ENCODE measurements around the gene SIX4. TPM values are rescaled to one million over a fixed set of nuclear protein-coding genes. Genes with fewer than 3 reads are reported as not detected.

SIX4 gene
- polyA plus RNA-seq, 5 donors = 4.7 to 6.8 (median 5.8) TPM

- DNase-seq = no peak
These were observed 59.0 kb downstream of the SIX4 start for GRCh38 chr14:60665177-60665550.

GRCh38 chr14:60662982-60663381 lies 61.2 kb downstream of the SIX4 start:
- no peak for DNase-seq

- no peak for DNase-seq
These were observed 62.4 kb downstream of the SIX4 start for GRCh38 chr14:60661721-60662120.

Other genes with a start within 250 kb of the SIX4 start
- gene C14orf39, start 238.3 kb downstream of the SIX4 start, polyA plus RNA-seq (ENCODE audit: insufficient read depth in 1 of 5, insufficient read length in 5 of 5, low replicate concordance in 1 of 5) = 1 to 10 TPM; 1.4 to 3.4 (median 2.2) TPM
- gene SIX6, start 215.2 kb downstream of the SIX4 start, polyA plus RNA-seq (ENCODE audit: insufficient read depth in 1 of 5, insufficient read length in 5 of 5, low replicate concordance in 1 of 5) = not detected
- gene SIX1, start 74.9 kb downstream of the SIX4 start, polyA plus RNA-seq (ENCODE audit: insufficient read depth in 1 of 5, insufficient read length in 5 of 5, low replicate concordance in 1 of 5) = 1 to 10 TPM in 2 of 5 donors, under 1 TPM in 3; 0.81 to 4.2 (median 0.99) TPM
- 10 to 100 TPM; 34.7 to 44.6 (median 39.9) TPM for gene MNAT1, start 10.4 kb upstream of the SIX4 start, polyA plus RNA-seq (ENCODE audit: insufficient read depth in 1 of 5, insufficient read length in 5 of 5, low replicate concordance in 1 of 5)